ENCODE data around the gene PWWP2A. TPM values are rescaled to one million over a fixed set of nuclear protein-coding genes. Genes with fewer than 3 reads are reported as not detected.
"Not testable (repeated sequence)": the region's sequence is repeated elsewhere in the genome, so short reads cannot be mapped to it uniquely, and the experiment has no call there.

The PWWP2A gene
- polyA plus RNA-seq, 2 of the 4 experiments (the other 2 are of a cell fraction): 9.0 to 10.9 TPM

DNA sequence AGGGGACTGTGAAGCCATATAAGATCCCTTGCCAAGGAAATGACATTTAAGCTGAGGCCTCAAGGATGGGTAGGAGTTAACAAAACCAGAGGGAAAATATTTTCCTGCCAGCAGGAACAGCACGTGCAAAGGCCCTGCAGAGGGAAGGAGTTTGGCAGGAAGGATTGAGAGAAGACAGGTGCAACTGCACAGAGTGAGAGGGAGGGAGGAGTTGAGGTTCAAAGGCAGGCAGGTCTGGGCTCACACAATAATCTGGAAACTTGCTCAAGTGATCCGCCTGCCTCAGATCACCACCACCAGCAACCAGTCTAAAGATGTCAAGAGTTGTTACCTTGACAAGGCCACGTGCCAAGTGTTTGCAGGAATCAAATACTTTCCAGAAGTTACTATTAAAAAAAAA lies 31.1 kb upstream of the PWWP2A start:
- Histone ChIP-seq H3K4me2 (no peak overlapping the region), H3K9me3 (no peaks in the 10 kb centered on the region), H3K4me1 (no peaks in the 10 kb centered on the region), H3K27ac (no peak overlapping the region), H3K4me3 (no peak overlapping the region)
- ATAC-seq: no peak
- ChIA-PET CTCF (interaction anchor here (1.2 kb wide), 1 partner anchor 11 kb away, joined by 3 read pairs; no protein-coding TSS in a partner anchor), POLR2A (no interaction called here)
- no peak for FAIRE-seq
- no peak for DNase-seq (ENCODE audit: low read depth in 1 of 2, low spot score in 1 of 2)
- WGBS (ENCODE audit: missing lambda C conversion rate): 58% methylated on average over 3 of the region's 3 CpGs
- TF ChIP-seq RNF2 (IDR thresholded peaks at IDR 0.05; ENCODE audit: borderline replicate concordance, low read depth) (no peak), CEBPB (IDR thresholded peaks at IDR 0.05) (no peak), SREBF2 (IDR thresholded peaks at IDR 0.05) (no peak), POLR2A (IDR thresholded peaks at IDR 0.05; ENCODE audit: low read length) (no peak)
- TF ChIP-seq, protein P1, sequence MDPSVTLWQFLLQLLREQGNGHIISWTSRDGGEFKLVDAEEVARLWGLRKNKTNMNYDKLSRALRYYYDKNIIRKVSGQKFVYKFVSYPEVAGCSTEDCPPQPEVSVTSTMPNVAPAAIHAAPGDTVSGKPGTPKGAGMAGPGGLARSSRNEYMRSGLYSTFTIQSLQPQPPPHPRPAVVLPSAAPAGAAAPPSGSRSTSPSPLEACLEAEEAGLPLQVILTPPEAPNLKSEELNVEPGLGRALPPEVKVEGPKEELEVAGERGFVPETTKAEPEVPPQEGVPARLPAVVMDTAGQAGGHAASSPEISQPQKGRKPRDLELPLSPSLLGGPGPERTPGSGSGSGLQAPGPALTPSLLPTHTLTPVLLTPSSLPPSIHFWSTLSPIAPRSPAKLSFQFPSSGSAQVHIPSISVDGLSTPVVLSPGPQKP (IDR thresholded peaks at IDR 0.05; ENCODE audit: low read depth, low read length): no peak
- TF ChIP-seq, protein P2, sequence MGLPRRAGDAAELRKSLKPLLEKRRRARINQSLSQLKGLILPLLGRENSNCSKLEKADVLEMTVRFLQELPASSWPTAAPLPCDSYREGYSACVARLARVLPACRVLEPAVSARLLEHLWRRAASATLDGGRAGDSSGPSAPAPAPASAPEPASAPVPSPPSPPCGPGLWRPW (IDR thresholded peaks at IDR 0.05): no peak

DNA sequence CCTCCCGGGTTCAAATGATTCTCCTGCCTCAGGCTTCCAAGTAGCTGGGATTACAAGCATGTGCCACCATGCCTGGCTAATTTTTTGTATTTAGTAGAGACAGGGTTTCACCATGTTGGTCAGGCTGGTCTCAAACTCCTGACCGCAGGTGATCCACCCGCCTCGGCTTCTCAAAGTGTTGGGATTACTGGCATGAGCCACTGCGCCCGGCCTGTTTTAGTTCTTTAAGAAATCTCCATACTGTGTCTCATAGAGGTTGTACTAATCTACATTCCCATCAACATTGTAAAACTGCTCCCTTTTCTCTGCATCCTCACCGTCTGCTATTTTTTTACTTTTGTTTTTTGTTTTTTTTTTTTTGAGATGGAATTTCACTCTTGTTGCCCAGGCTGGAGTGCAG lies 25.2 kb upstream of the PWWP2A start:
- CTCF ChIA-PET; H3K4me3 ChIP-seq; H3K9me3 ChIP-seq; POLR2A ChIA-PET; DNase-seq (ENCODE audit: low read depth in 1 of 2, low spot score in 1 of 2); FAIRE-seq; H3K27ac ChIP-seq; H3K4me1 ChIP-seq; H3K4me2 ChIP-seq; ATAC-seq: not testable (repeated sequence)
- 81% methylated on average over 7 of the region's 7 CpGs for WGBS (ENCODE audit: missing lambda C conversion rate)

DNA sequence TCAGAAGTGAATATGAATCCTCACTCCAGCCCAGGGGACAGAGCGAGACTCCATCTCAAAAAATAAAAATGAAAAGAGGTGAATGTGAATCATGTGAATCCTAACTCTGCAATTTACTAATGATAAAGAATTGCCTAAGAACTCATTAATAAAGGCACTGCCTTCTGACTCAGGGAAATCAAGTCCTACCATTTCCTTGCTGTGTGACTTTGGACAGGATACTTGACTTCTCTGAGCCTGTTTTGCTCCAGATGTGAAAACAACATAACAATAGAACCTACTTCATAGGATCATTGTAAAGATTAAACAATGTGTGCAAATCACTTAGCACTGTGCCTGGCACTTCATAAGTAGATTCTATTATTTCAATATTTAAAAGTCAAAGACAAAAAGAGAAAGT lies 15.1 kb upstream of the PWWP2A start:
- H3K9me3 ChIP-seq: no peaks in the 10 kb centered on the region
- CTCF ChIA-PET: interaction anchor here (0.6 kb wide), 1 partner anchor 106 kb away, joined by 3 read pairs; no protein-coding TSS in a partner anchor
- H3K27ac ChIP-seq: no peak overlapping the region
- POLR2A ChIA-PET: no interaction called here
- TF ChIP-seq CBX8 (IDR thresholded peaks at IDR 0.05): no peak
- no peak for TF ChIP-seq CHD4 (IDR thresholded peaks at IDR 0.05; ENCODE audit: borderline replicate concordance)
- no peak for TF ChIP-seq CHD2 (IDR thresholded peaks at IDR 0.05; ENCODE audit: low read length, partially characterized antibody)
- peak; percentile 9 for TF ChIP-seq ZFP36 (IDR thresholded peaks at IDR 0.05; ENCODE audit: borderline replicate concordance, partially characterized antibody)
- no peak for TF ChIP-seq ZNF302 (CRISPR knock-in tag; IDR thresholded peaks at IDR 0.05)
- no peak for TF ChIP-seq BHLHE40 (IDR thresholded peaks at IDR 0.05; ENCODE audit: low read depth, low read length)
- DNase-seq (ENCODE audit: low read depth in 1 of 2, low spot score in 1 of 2) (no peak), ATAC-seq (no peak), FAIRE-seq (no peak)
- WGBS (ENCODE audit: missing lambda C conversion rate): 98% methylated on average over 1 of the region's 1 CpG
- H3K4me1 ChIP-seq: no peaks in the 10 kb centered on the region
- H3K4me2 ChIP-seq: no peak overlapping the region
- H3K4me3 ChIP-seq: no peak overlapping the region

DNA sequence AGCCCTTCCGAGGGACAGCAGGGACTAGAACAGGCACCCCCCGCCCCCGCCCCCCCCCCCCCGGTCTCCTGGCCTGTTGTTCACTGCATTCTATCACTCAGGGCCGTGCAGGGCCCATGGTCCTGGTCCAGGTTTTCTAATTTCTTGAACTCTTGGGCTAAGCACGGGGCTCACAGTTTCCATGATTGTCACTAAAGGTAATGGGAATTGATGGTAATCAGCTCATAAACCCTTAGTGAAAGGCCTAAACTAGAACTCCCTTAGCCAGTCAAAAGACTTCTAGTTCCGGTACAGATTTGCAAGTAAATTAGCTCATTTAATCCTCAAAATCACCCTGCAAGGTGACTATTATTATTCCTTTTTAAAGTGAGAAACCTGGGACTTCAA lies 14.7 kb upstream of the PWWP2A start:
- ChIA-PET POLR2A (no interaction called here), CTCF (interaction anchor here (0.6 kb wide), 1 partner anchor 106 kb away, joined by 3 read pairs; no protein-coding TSS in a partner anchor)
- Histone ChIP-seq H3K4me1 (no peaks in the 10 kb centered on the region), H3K9me3 (no peaks in the 10 kb centered on the region), H3K27ac (no peak overlapping the region), H3K4me3 (no peak overlapping the region), H3K4me2 (no peak overlapping the region)
- TF ChIP-seq EHMT2 (IDR thresholded peaks at IDR 0.05; ENCODE audit: low read depth) (no peak), CHD4 (IDR thresholded peaks at IDR 0.05; ENCODE audit: borderline replicate concordance) (no peak), PHF8 (IDR thresholded peaks at IDR 0.05; ENCODE audit: borderline replicate concordance, low read depth) (no peak), CHD2 (IDR thresholded peaks at IDR 0.05; ENCODE audit: low read length, partially characterized antibody) (no peak), CBX8 (IDR thresholded peaks at IDR 0.05) (no peak)
- TF ChIP-seq, protein P3, sequence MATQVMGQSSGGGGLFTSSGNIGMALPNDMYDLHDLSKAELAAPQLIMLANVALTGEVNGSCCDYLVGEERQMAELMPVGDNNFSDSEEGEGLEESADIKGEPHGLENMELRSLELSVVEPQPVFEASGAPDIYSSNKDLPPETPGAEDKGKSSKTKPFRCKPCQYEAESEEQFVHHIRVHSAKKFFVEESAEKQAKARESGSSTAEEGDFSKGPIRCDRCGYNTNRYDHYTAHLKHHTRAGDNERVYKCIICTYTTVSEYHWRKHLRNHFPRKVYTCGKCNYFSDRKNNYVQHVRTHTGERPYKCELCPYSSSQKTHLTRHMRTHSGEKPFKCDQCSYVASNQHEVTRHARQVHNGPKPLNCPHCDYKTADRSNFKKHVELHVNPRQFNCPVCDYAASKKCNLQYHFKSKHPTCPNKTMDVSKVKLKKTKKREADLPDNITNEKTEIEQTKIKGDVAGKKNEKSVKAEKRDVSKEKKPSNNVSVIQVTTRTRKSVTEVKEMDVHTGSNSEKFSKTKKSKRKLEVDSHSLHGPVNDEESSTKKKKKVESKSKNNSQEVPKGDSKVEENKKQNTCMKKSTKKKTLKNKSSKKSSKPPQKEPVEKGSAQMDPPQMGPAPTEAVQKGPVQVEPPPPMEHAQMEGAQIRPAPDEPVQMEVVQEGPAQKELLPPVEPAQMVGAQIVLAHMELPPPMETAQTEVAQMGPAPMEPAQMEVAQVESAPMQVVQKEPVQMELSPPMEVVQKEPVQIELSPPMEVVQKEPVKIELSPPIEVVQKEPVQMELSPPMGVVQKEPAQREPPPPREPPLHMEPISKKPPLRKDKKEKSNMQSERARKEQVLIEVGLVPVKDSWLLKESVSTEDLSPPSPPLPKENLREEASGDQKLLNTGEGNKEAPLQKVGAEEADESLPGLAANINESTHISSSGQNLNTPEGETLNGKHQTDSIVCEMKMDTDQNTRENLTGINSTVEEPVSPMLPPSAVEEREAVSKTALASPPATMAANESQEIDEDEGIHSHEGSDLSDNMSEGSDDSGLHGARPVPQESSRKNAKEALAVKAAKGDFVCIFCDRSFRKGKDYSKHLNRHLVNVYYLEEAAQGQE (IDR thresholded peaks at IDR 0.05): no peak
- FAIRE-seq: no peak
- WGBS (ENCODE audit: missing lambda C conversion rate): 83% methylated on average over 3 of the region's 7 CpGs
- no peak for DNase-seq (ENCODE audit: low read depth in 1 of 2, low spot score in 1 of 2)
- ATAC-seq: no peak

Data from A549 (cell line).